Gastrocnemius medialis (tissue), 4 donors: Measurements from ENCODE around the gene NELL2.

Experiments
- POLR2A ChIP-seq, 2 donors: fragments of 450-650 bp; IDR thresholded peaks; one replicate each; pipeline ENCODE4 v1.6.1; 2017; ENCODE audit warnings: antibody characterized with exemption in 2 of 2, mild to moderate bottlenecking in 2 of 2, moderate library complexity in 2 of 2
- TF ChIP-seq, protein P1 (sequence below), 5 experiments: fragments of 450-650 bp in 3 of 5; fragments of 200-600 bp in 2 of 5; sonication (generic) in 2 of 5; IDR thresholded peaks in 4 of 5; conservative IDR thresholded peaks in 1 of 5; 1 replicate in 4 of 5; 2 replicates in 1 of 5; pipeline ENCODE4 v1.5.1; 2016 to 2019; ENCODE audit warnings: antibody characterized with exemption in 5 of 5, mild to moderate bottlenecking in 3 of 5, moderate library complexity in 3 of 5

DNA sequence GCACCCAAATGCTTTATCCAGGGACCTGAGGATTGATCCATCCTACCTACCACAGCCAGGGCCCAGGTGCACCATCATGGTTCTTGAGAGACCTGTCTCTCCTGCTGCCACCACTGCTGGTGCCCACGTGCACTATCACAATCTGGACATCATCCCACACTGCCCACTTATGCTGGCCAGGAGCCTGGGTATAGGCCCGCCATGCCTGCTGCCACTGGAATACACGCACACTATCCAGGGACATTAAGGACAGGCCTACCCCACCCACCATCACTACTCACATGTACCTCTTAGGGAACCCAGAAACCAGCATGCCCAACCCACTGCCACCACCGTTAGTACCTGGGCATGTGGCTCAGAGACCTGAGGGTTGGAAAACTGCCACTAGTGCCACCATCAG, 207.7 kb downstream of the NELL2 start:
- TF ChIP-seq POLR2A (IDR thresholded peaks at IDR 0.05), result no peak
- TF ChIP-seq, protein P1, sequence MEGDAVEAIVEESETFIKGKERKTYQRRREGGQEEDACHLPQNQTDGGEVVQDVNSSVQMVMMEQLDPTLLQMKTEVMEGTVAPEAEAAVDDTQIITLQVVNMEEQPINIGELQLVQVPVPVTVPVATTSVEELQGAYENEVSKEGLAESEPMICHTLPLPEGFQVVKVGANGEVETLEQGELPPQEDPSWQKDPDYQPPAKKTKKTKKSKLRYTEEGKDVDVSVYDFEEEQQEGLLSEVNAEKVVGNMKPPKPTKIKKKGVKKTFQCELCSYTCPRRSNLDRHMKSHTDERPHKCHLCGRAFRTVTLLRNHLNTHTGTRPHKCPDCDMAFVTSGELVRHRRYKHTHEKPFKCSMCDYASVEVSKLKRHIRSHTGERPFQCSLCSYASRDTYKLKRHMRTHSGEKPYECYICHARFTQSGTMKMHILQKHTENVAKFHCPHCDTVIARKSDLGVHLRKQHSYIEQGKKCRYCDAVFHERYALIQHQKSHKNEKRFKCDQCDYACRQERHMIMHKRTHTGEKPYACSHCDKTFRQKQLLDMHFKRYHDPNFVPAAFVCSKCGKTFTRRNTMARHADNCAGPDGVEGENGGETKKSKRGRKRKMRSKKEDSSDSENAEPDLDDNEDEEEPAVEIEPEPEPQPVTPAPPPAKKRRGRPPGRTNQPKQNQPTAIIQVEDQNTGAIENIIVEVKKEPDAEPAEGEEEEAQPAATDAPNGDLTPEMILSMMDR (IDR thresholded peaks at IDR 0.05 in 4 of 5, conservative IDR thresholded peaks at IDR 0.05 in 1 of 5), result no peak
